Stimulated activated CD8-positive, alpha-beta memory T cell treated with anti-CD3 and anti-CD28 coated beads, Interleukin-12 subunit alpha, Interleukin-12 subunit beta, amount 100 ng/mL, for 24 hours (primary cell): ENCODE results near the gene S1PR4.

Source experiments
- DNase-seq: peaks from one replicate; pipeline ENCODE4 v3.0.0-alpha.2; 2020; ENCODE audit errors: extremely low read depth

S1PR4 gene

GRCh38 chr19:3178377-3178972 is at the start of gene S1PR4:
Gene S1PR4, plus strand, starts transcription at chr19:3178769. Its CDS starts 24 bp downstream, at chr19:3178793.
- peak; percentile 31 for DNase-seq

GRCh38 chr19:3129112-3129511 is 49.5 kb upstream of the S1PR4 start:
- no peak for DNase-seq

GRCh38 chr19:3131168-3131567 is 47.4 kb upstream of the S1PR4 start:
- no peak for DNase-seq

- DNase-seq: peak; percentile 63
Measured at GRCh38 chr19:3132971-3133792, 45.4 kb upstream of the S1PR4 start.

GRCh38 chr19:3133793-3134116 is 44.8 kb upstream of the S1PR4 start:
- DNase-seq: no peak

GRCh38 chr19:3135961-3136683 is 42.4 kb upstream of the S1PR4 start, which contains the start of gene GNA15:
Gene GNA15, plus strand, starts transcription at chr19:3136033. Its CDS starts 418 bp downstream, at chr19:3136451.
- DNase-seq: no peak

- no peak for DNase-seq
Measured at GRCh38 chr19:3136684-3137055, 41.9 kb upstream of the S1PR4 start.

GRCh38 chr19:3137119-3137518 is 41.5 kb upstream of the S1PR4 start:
- DNase-seq: no peak

- no peak for DNase-seq
Measured at GRCh38 chr19:3138268-3138667, 40.3 kb upstream of the S1PR4 start.

- DNase-seq: no peak
Measured at GRCh38 chr19:3140667-3141038, 37.9 kb upstream of the S1PR4 start.

- no peak for DNase-seq
Measured at GRCh38 chr19:3142292-3142670, 36.3 kb upstream of the S1PR4 start.

GRCh38 chr19:3142781-3143337 is 35.7 kb upstream of the S1PR4 start:
- no peak for DNase-seq

GRCh38 chr19:3145909-3146676 is 32.5 kb upstream of the S1PR4 start:
- no peak for DNase-seq

GRCh38 chr19:3146677-3147100 is 31.9 kb upstream of the S1PR4 start:
- no peak for DNase-seq

- DNase-seq: no peak
Measured at GRCh38 chr19:3148503-3148902, 30.1 kb upstream of the S1PR4 start.

GRCh38 chr19:3149089-3149488 is 29.5 kb upstream of the S1PR4 start:
- DNase-seq: no peak

- DNase-seq: no peak
Measured at GRCh38 chr19:3149526-3150505, 28.8 kb upstream of the S1PR4 start.

- no peak for DNase-seq
Measured at GRCh38 chr19:3150739-3151329, 27.7 kb upstream of the S1PR4 start.

- DNase-seq: no peak
Measured at GRCh38 chr19:3151563-3152418, 26.8 kb upstream of the S1PR4 start.
